HG02759 (cell line): ENCODE measurements around the gene FAM222A.

Source experiments
- ATAC-seq: cut with Tn5 transposase; IDR thresholded peaks from one replicate; pipeline ENCODE4 v1.9.1; 2021; ENCODE audit warnings: mild to moderate bottlenecking, moderate library complexity; ENCODE audit not compliant: unreplicated experiment

The FAM222A gene

GRCh38 chr12:109758426-109759420 lies 45.1 kb downstream of the FAM222A start:
- ATAC-seq: no peak

- ATAC-seq: no peak
Observed at GRCh38 chr12:109759595-109759994, 46.0 kb downstream of the FAM222A start.

- ATAC-seq: no peak
Observed at GRCh38 chr12:109760031-109760929, 46.7 kb downstream of the FAM222A start.

- no peak for ATAC-seq
Observed at GRCh38 chr12:109760930-109761921, 47.6 kb downstream of the FAM222A start.

- ATAC-seq: no peak
Observed at GRCh38 chr12:109762071-109762672, 48.5 kb downstream of the FAM222A start.

GRCh38 chr12:109762673-109763191 lies 49.1 kb downstream of the FAM222A start:
- ATAC-seq: no peak

GRCh38 chr12:109763201-109763841 lies 49.7 kb downstream of the FAM222A start:
- no peak for ATAC-seq

- ATAC-seq: no peak
Observed at GRCh38 chr12:109764123-109764522, 50.5 kb downstream of the FAM222A start.

- ATAC-seq: no peak
Observed at GRCh38 chr12:109764776-109765445, 51.3 kb downstream of the FAM222A start.

- no peak for ATAC-seq
Observed at GRCh38 chr12:109765446-109765810, 51.8 kb downstream of the FAM222A start.

- no peak for ATAC-seq
Observed at GRCh38 chr12:109766251-109766778, 52.7 kb downstream of the FAM222A start.

GRCh38 chr12:109767456-109767855 lies 53.8 kb downstream of the FAM222A start:
- ATAC-seq: no peak

- ATAC-seq: no peak
Observed at GRCh38 chr12:109767991-109768900, 54.6 kb downstream of the FAM222A start.

- no peak for ATAC-seq
Observed at GRCh38 chr12:109768901-109769670, 55.5 kb downstream of the FAM222A start.

GRCh38 chr12:109770104-109770860 lies 56.7 kb downstream of the FAM222A start:
- ATAC-seq: no peak
